ENCODE results near the gene CCL21. TPM values are rescaled to one million over a fixed set of nuclear protein-coding genes. Genes with fewer than 3 reads are reported as not detected.
A peak's percentile ranks its signal among the peaks of the same experiment; 100 is the strongest.
"Not testable (repeated sequence)": the region's sequence is repeated elsewhere in the genome, so short reads cannot be mapped to it uniquely, and the experiment has no call there.

Gene CCL21
- total RNA-seq, 1 donor from 2014 or later = not detected

DNA sequence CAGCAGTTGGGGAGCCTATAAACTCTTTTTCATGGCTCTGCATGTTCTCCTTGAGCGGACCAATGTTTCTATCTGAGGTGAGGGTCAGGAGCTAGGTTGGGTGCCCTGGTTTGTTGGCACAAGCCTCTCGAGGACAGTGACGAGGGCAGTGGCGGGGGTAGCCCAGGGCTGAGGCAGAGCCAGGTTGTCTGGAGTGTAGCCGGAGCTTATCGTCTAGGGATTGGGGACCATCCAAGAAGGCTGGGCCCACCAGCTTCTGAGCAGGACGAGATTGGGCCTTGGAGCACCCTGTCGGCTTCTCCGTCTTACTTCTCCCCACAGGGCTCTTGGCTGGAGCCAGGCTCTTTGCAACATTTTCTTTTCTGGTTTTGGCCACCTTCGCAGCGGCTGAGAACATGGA lies 13.2 kb upstream of the CCL21 start:
- no peaks in the 10 kb centered on the region for H3K27me3 ChIP-seq (ENCODE audit: control insufficient read depth, insufficient read depth, low read length)
- TF ChIP-seq, protein P1, sequence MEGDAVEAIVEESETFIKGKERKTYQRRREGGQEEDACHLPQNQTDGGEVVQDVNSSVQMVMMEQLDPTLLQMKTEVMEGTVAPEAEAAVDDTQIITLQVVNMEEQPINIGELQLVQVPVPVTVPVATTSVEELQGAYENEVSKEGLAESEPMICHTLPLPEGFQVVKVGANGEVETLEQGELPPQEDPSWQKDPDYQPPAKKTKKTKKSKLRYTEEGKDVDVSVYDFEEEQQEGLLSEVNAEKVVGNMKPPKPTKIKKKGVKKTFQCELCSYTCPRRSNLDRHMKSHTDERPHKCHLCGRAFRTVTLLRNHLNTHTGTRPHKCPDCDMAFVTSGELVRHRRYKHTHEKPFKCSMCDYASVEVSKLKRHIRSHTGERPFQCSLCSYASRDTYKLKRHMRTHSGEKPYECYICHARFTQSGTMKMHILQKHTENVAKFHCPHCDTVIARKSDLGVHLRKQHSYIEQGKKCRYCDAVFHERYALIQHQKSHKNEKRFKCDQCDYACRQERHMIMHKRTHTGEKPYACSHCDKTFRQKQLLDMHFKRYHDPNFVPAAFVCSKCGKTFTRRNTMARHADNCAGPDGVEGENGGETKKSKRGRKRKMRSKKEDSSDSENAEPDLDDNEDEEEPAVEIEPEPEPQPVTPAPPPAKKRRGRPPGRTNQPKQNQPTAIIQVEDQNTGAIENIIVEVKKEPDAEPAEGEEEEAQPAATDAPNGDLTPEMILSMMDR (IDR thresholded peaks at IDR 0.05; ENCODE audit: insufficient read depth, low read length, severe bottlenecking) = no peak
- H3K36me3 ChIP-seq (ENCODE audit: control insufficient read depth, insufficient read depth, low read length) = no peaks in the 10 kb centered on the region
- no peak overlapping the region for H3K4me3 ChIP-seq (ENCODE audit: low read depth, low read length)
- peak; percentile 36 for FAIRE-seq
- DNase-seq (ENCODE audit: low read depth) = no peak

DNA sequence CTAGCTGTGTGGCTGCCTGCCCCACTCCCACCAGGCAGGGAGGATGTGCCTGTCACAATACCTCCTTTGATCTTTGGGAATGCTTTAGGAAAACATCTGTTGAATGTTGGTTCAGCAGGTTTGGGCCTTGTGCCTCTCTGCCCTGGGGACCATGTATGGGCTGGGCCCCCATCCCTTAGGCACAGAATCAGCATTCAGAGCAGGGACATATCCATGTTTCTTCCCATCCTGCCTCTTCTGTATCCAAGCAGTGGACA lies 9.8 kb upstream of the CCL21 start:
- not testable (repeated sequence) for H3K36me3 ChIP-seq (ENCODE audit: control insufficient read depth, insufficient read depth, low read length); H3K27me3 ChIP-seq (ENCODE audit: control insufficient read depth, insufficient read depth, low read length); DNase-seq (ENCODE audit: low read depth); H3K4me3 ChIP-seq (ENCODE audit: low read depth, low read length)
- peak; percentile 99 for FAIRE-seq

DNA sequence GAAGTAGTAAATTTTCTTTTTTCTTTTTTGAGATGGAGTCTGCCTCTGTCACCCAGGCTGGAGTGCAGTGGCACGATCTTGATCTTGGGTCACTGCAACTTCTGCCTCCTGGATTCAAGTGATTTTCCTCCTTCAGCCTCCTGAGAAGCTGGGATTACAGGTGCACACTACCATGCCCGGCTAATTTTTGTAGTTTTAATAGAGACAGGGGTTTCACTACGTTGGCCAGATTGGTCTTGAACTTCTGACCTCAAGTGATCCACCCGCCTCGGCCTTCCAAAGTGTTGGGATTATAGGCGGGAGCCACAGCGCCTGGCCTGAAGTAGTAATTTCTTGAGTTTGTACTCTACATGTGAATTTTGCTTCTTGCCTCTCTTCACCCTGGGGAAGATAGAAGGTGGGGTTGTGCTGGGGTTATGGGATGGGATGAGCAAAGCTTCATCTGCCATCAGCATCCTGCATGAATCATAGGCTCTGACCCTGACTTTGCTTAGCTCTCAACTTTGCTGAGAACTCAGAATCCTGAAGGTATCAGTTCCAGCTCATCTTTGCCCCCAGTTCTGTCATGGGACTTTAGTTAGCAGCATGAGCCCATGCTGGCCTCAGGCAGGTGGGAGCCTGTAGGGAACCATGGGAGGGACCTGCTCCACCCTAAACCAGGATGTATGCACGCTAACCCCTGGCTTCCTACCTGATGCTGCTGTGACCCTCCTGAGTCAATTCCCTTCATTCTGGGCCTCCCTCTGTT lies 9.3 kb upstream of the CCL21 start:
- Histone ChIP-seq H3K36me3 (ENCODE audit: control insufficient read depth, insufficient read depth, low read length) (no peaks in the 10 kb centered on the region), H3K27me3 (ENCODE audit: control insufficient read depth, insufficient read depth, low read length) (no peaks in the 10 kb centered on the region), H3K4me3 (ENCODE audit: low read depth, low read length) (no peak overlapping the region)
- DNase-seq (ENCODE audit: low read depth) (peak; percentile 22), FAIRE-seq (no peak)
- TF ChIP-seq, protein P1 (IDR thresholded peaks at IDR 0.05; ENCODE audit: insufficient read depth, low read length, severe bottlenecking) = no peak

DNA sequence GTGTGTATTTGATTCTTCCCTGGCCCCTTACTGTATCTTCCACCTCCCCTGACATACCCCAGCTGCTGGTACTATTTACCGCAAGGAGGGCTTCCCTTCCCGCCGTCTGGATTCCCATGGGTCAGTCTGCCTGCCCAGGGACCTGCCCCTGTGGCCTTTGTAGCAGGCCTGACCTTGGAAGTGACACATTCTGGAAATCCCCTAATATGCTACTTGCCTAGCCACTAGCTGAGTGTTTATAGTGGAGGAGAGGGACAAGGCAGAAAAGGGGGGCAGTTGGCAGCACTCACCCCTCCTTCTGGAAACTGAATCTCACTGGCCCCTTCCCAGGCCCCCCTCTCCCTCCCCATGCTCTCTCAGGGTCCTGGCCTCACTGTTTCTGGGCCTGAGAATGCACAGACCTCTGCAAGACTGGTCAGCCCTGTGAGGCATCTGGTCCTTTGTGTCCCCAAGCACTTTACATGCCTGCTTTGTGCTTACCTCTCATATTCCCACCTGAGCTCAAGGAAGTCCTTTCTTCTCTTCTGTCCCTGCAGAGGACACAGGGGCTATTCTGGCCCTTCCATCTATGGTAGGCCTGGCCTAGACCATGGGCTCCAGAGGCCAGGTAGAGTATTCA lies 8.2 kb upstream of the CCL21 start:
- Histone ChIP-seq H3K36me3 (ENCODE audit: control insufficient read depth, insufficient read depth, low read length) (no peaks in the 10 kb centered on the region), H3K4me3 (ENCODE audit: low read depth, low read length) (no peak overlapping the region), H3K27me3 (ENCODE audit: control insufficient read depth, insufficient read depth, low read length) (no peaks in the 10 kb centered on the region)
- FAIRE-seq (no peak), DNase-seq (ENCODE audit: low read depth) (peak; percentile 33)
- TF ChIP-seq, protein P1 (IDR thresholded peaks at IDR 0.05; ENCODE audit: insufficient read depth, low read length, severe bottlenecking) = no peak

DNA sequence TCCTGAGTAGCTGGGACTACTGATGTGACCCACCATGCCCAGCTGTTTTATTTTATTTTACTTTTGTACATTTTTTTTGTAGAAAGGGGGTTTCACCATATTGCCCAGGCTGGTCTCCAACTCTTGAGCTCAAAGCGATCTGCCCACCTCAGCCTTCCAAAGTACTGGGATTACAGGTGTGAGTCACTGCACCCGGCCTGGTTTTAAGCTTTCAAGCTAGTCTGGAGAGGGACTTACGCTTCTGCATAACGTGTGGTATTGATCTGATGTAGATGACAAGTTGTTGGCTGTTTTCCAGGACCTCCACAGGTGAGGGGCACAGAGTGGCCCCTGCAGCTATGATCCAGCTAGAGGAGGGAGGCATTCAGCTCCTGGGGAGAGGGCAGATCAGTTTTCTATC lies 6.8 kb upstream of the CCL21 start:
- no peaks in the 10 kb centered on the region for H3K36me3 ChIP-seq (ENCODE audit: control insufficient read depth, insufficient read depth, low read length)
- peak; percentile 54 for DNase-seq (ENCODE audit: low read depth)
- no peak overlapping the region for H3K4me3 ChIP-seq (ENCODE audit: low read depth, low read length)
- TF ChIP-seq, protein P1 (IDR thresholded peaks at IDR 0.05; ENCODE audit: insufficient read depth, low read length, severe bottlenecking) = no peak
- no peak for FAIRE-seq
- no peaks in the 10 kb centered on the region for H3K27me3 ChIP-seq (ENCODE audit: control insufficient read depth, insufficient read depth, low read length)

DNA sequence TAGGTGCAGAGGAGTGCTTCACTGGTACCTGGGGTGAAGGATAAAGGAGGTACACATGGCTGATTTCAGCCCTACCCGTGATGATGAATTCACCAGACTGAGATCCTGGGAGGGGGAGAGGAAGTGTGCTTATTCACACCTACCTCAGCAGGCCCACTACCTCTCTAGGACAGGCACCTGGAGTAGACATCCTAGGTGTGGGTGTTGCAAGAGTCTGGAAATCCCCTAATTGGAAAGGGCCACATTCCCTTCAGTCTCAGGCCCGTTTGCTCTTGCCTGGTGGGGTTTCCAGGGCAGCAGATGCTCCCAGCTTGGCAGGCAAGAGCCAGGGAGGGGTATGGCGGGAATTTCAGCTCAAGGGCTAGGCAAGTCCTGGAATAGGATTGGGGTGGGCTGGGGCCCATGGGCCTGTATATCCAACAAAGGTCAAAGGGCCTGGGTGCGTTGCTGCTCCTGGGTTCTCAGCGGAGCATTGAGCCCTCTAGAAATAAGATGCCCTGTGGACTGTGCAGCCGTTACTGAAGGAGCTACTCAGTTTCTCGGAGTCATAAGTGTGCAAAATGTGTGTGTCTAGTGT lies 5.8 kb upstream of the CCL21 start:
- FAIRE-seq = no peak
- TF ChIP-seq, protein P1 (IDR thresholded peaks at IDR 0.05; ENCODE audit: insufficient read depth, low read length, severe bottlenecking) = no peak
- Histone ChIP-seq H3K4me3 (ENCODE audit: low read depth, low read length) (no peak overlapping the region), H3K36me3 (ENCODE audit: control insufficient read depth, insufficient read depth, low read length) (no peaks in the 10 kb centered on the region), H3K27me3 (ENCODE audit: control insufficient read depth, insufficient read depth, low read length) (no peaks in the 10 kb centered on the region)
- DNase-seq (ENCODE audit: low read depth) = peak; percentile 89
